GM18508 (cell line): ENCODE results near the gene RERE.
"Not testable (repeated sequence)": the region's sequence is repeated elsewhere in the genome, so short reads cannot be mapped to it uniquely, and the experiment has no call there.

Source experiments
- ATAC-seq: cut with Tn5 transposase; IDR thresholded peaks from one replicate; pipeline ENCODE4 v1.9.1; 2021; ENCODE audit warnings: moderate number of reproducible peaks; ENCODE audit not compliant: insufficient read depth, unreplicated experiment

The RERE gene

GRCh38 chr1:8448911-8449661 is 368.4 kb downstream of the RERE start:
- no peak for ATAC-seq

GRCh38 chr1:8448505-8448904 is 368.9 kb downstream of the RERE start:
- not testable (repeated sequence) for ATAC-seq

- no peak for ATAC-seq
These were observed 369.8 kb downstream of the RERE start for GRCh38 chr1:8447616-8448150.

- not testable (repeated sequence) for ATAC-seq
These were observed 371.3 kb downstream of the RERE start for GRCh38 chr1:8446119-8446518.

- ATAC-seq = no peak
These were observed 373.8 kb downstream of the RERE start for GRCh38 chr1:8443558-8444194.

GRCh38 chr1:8441426-8441825 is 376.0 kb downstream of the RERE start:
- no peak for ATAC-seq

- ATAC-seq = no peak
These were observed 378.3 kb downstream of the RERE start for GRCh38 chr1:8439015-8439702.

GRCh38 chr1:8438489-8438888 is 379.0 kb downstream of the RERE start:
- ATAC-seq = no peak

GRCh38 chr1:8437347-8437746 is 380.1 kb downstream of the RERE start:
- no peak for ATAC-seq

GRCh38 chr1:8435569-8436071 is 381.8 kb downstream of the RERE start:
- no peak for ATAC-seq

- ATAC-seq = no peak
These were observed 383.3 kb downstream of the RERE start for GRCh38 chr1:8434101-8434500.

GRCh38 chr1:8431784-8432183 is 385.7 kb downstream of the RERE start:
- no peak for ATAC-seq

- ATAC-seq = no peak
These were observed 386.4 kb downstream of the RERE start for GRCh38 chr1:8431019-8431418.

GRCh38 chr1:8430476-8430875 is 387.0 kb downstream of the RERE start:
- ATAC-seq = no peak

GRCh38 chr1:8429549-8430110 is 387.8 kb downstream of the RERE start:
- no peak for ATAC-seq

- no peak for ATAC-seq
These were observed 389.0 kb downstream of the RERE start for GRCh38 chr1:8428441-8428840.

- no peak for ATAC-seq
These were observed 389.5 kb downstream of the RERE start for GRCh38 chr1:8427986-8428385.

- peak; percentile 31 for ATAC-seq
These were observed 389.9 kb downstream of the RERE start for GRCh38 chr1:8427493-8427892.

GRCh38 chr1:8426996-8427395 is 390.4 kb downstream of the RERE start:
- ATAC-seq = no peak

- ATAC-seq = no peak
These were observed 391.7 kb downstream of the RERE start for GRCh38 chr1:8425781-8426161.
